GM18519 (cell line): ENCODE data around the gene FER.
A peak's percentile ranks its signal among the peaks of the same experiment; 100 is the strongest.

Experiments
- ATAC-seq: cut with Tn5 transposase; IDR thresholded peaks from one replicate; pipeline ENCODE4 v1.9.1; 2021; ENCODE audit warnings: mild to moderate bottlenecking, moderate library complexity; ENCODE audit not compliant: unreplicated experiment, low FRiP score

The FER gene

DNA sequence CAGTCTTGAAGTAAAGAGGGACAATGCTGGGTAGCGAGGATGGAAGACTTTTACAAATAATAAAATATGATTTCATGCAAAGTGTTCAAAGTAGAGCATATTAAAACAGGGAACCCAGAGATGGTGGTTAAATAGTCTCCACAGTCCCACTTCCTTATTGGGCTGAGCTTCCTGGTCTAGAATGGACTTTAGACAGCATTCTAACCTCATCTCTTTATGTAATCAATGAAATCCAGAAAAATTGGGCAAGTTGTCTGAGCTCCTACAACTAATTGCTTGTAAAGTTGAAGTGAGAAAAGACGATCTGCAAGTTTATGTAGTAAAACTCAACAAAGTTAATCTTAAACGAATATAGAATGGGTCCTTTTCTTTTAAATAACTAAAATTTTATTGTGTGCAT, 333.2 kb downstream of the FER start:
- ATAC-seq: no peak

- no peak for ATAC-seq
Measured at GRCh38 chr5:109083937-109084336, 336.2 kb downstream of the FER start.

GRCh38 chr5:109089191-109089590, 341.5 kb downstream of the FER start:
- no peak for ATAC-seq

DNA sequence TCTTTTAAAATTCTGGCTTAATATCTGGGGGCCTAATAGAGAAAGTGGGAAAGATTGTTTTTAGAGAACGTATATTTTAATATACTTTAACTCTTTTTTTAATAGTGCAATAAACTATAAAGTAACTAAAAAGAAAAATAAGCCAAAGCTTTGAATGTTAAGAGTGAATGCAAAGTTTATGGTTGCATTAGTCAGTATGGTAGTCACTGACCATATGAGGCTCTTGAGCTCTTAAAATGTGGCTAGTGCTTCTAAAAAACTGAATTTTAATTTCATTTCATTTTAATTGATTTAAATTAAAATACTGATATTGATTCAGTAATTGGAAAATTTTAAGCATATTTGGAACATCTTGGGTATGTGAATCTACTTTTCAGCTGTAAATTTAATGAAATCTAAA, 351.4 kb downstream of the FER start:
- no peak for ATAC-seq

- no peak for ATAC-seq
Measured at GRCh38 chr5:109100971-109101370, 353.3 kb downstream of the FER start.

DNA sequence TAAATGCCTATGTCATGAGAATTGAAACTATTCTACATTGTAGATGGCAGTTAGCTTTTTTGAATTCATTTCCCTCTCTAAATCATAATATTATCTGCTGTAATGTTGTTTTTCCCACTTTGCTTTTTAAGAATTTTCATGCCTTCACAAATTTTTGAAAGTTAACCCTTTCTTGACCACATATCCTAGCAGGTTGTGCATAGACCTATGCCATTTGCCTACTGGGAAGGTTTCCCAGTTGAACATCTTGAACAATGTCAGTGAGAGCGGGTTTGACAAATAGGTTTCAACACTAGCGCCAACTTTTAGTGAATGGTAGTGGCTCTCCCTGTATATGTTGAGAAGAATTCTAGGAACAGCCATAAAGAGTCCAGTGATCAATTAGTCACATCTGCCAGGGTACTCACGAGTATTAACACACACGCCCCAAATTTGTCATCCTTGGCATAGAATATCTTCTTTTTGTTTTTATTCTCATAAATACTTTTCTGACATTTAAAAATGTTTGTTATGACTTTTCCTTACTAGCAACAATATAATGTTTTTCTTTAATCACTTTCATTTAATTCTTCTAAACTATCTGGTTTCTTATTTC, 354.5 kb downstream of the FER start:
- no peak for ATAC-seq

GRCh38 chr5:109105631-109106267, 358.1 kb downstream of the FER start:
- ATAC-seq: no peak

- ATAC-seq: no peak
Measured at GRCh38 chr5:109111680-109112079, 364.0 kb downstream of the FER start.

- ATAC-seq: no peak
Measured at GRCh38 chr5:109113608-109114007, 365.9 kb downstream of the FER start.

GRCh38 chr5:109121225-109121624, 373.5 kb downstream of the FER start:
- ATAC-seq: no peak

- no peak for ATAC-seq
Measured at GRCh38 chr5:109125755-109126429, 378.2 kb downstream of the FER start.

DNA sequence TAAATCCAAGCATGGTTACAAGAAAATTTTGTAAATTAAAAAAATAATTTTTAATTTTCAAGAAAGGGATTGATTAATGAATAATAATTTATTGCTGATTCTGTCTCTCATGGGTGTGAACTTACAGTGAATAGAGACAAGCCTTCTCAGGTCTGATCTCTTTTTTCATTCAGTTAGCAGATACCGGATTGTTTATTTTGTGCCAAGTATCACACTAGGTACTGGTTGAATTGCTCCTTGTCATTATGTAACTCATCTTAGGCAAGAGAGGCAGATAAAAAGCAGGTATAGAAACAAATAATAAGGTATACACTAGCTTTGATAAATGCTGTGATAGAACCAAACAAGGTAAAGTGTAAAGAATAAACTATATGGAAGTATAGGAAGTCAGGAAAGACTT, 378.8 kb downstream of the FER start:
- no peak for ATAC-seq

GRCh38 chr5:109136906-109137305, 389.2 kb downstream of the FER start:
- ATAC-seq: no peak

DNA sequence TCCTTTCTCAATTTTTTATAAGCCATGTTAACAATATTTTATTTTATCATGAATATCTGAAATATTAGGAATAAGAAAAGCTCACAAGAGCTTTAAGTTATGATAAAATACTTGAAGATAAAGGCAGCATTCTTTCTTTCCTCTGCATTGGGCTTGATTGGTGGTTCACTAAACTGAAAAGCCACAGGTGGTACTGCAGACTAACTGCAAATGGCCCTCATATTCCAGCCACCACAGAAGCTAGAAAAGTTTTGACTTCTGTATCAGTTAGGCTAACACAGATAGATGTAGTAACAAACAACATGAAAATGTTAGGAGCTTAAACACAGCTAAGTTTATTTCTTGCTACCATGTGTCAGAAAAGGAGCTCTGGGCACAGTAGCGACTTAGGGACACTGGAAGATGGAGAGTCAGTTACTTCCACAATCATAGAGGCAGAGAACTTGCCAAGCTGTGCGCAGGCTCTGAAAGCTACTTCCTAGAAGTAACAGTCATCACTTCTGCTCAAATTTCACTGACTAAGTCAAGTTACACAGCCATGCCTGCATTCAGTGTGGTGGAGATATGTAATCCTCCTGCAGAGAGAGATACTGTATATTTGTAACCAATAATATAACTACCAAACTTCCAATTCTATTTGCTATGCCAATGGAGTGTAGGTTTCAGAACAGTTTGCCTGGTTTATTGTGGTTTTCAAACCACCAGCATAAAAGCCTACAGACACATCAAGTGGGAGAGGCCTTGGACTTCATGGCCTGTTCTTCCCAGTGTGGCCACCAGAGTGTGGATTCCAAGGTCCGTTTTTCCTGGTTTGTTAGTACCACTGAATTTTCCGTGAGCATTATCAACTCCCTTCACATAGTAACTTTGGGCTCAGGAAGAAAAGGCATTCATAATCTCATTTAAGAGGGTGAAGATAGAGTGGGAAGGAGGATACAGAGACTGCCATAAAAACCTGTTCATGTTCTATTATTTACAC, 393.8 kb downstream of the FER start:
- no peak for ATAC-seq

- ATAC-seq: no peak
Measured at GRCh38 chr5:109143031-109143430, 395.3 kb downstream of the FER start.

DNA sequence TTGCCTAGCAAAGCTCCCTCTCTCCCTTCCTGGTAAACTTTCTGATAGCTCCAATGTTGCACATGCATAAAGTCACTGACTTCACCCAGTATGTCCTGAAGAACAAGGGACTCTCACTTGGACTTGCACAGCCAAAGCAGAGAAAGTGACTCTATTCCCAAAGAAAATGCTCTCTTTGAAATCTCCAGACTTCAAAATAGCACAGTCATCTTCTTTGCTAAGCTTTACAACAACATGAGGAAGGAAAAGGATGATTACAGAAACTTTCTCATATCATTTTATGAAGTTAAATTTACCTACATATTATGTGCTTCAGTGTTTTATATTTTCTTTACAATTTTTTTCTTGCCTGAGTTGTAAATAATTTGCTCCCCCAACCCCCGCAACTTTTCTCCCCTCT, 397.4 kb downstream of the FER start:
- ATAC-seq: no peak

DNA sequence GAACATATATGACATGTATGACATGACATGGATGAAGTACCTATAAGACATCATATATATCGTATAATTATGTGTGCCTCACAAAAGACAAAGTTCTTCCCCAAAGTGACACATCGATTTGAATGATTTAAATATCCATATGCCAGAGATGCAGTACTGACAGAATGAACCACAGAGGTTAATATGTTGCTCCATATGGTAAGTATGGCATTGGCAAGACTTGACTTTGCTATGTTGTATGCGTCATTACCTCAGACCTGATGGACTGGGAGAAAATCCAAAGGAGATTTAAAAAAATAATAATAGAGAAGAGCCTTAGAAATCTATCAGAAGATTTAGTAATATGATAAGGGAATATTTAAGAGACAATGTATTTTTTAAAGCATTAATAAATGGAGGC, 398.9 kb downstream of the FER start:
- ATAC-seq: no peak

DNA sequence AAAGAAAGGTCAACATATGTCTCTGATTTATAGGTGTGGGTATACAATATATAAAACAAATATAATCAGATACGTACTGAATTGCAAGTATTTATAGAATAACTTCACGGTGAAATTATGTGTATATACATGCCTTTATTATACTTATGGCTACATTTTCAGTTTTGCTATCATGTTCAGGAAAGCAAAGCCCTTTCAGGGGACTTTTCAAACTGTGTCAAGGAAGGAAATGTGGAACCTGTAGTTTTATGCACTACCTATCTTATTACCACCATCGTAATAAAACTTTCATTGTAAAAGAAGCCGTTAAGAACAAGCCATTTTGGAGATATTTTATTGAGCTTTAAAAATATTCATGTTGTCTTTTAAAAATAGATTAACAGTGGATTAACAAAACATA, 404.9 kb downstream of the FER start:
- no peak for ATAC-seq

DNA sequence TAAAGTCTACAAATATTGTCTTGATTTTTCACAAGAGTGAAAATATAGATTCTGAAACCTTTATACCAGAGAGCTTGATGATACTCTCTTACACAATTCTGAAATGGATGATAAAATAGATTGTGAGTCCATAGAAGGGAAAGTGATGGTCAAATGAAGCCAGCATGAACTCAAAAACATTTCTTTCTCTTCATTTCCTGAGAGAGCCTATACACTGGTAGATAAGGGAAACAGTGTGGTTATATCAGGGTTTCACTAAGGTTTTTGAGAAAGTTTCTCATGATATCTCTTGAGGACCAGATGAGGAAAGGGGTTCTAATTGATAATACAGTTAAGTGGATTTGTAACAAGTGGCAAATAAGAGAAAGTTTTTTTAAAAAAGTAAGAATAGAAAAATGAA, 407.9 kb downstream of the FER start:
- peak; percentile 82 for ATAC-seq

DNA sequence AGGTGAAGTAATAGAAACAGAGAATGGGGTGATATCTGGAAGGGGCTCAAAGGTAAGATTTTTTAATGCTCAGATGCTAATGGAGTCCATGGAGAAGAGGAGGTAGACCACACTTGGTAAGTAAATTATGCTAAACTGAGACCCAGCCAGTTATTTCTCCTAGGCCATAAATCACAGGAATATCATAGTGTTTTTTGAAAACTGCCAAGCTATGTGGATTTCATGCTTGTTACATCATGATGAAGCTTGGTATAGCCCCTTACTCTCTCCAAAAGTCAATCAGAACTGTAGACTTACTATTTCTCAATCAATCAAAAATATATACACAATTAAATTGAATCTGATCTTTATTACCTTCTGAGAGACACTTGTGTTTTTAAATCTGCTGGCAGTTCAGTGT, 409.2 kb downstream of the FER start:
- ATAC-seq: no peak

DNA sequence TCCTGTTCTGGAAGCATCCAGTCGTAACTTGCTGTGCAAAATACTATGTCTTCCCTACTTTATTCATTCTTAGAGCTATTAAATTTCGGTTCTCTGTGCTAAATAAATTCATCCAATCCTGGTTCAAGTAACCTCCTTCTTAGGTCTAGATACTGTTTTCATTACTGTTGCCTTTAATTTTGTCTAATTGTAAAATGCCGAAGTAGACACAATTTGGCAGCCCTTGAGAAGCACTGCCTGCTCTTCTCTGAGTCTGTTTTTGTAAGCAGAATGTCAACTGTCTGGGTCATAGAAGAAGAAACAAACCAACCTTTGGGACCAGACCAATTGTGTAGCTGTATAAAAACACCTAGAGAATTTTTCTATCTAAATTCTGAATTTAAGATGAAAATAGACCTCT, 412.8 kb downstream of the FER start:
- no peak for ATAC-seq
